B cell (primary cell): ENCODE results near the gene OR2T33. TPM values are rescaled to one million over a fixed set of nuclear protein-coding genes. Genes with fewer than 3 reads are reported as not detected.

Experiments used
- ATAC-seq: fragments of 200-7000 bp; cut with Tn5 transposase; one replicate; pipeline ENCODE4 v1.10.0; 2021; ENCODE audit warnings: low read depth, mild to moderate bottlenecking, moderate number of reproducible peaks, moderate library complexity
- CTCF ChIA-PET: fragments of 350-600 bp; sonication (Branson Sonifier 250); formaldehyde crosslinking; loops from one replicate; lab custom pipeline; 2021; ENCODE audit warnings: antibody characterized with exemption, inconsistent platforms; lab: Charles Lee
- POLR2A ChIA-PET: fragments of 350-600 bp; sonication (Branson Sonifier 250); formaldehyde crosslinking; loops from one replicate; lab custom pipeline; 2021; ENCODE audit warnings: antibody characterized with exemption; lab: Charles Lee
- DNase-seq: peaks from one replicate; pipeline ENCODE4 v3.0.0; 2013
- H2AFZ ChIP-seq: 2 replicates; pipeline ENCODE4 v1.6.1; 2012; ENCODE audit warnings: mild to moderate bottlenecking, low read depth, low read length; ENCODE audit not compliant: insufficient read depth, poor library complexity, severe bottlenecking
- H3K27ac ChIP-seq, 2 donors: 1 replicate in 1 of 2; 2 replicates in 1 of 2; pipeline ENCODE4 v1.5.1; 2012 to 2013; ENCODE audit warnings: low read length in 2 of 2, mild to moderate bottlenecking in 2 of 2, moderate library complexity in 1 of 2
- H3K27me3 ChIP-seq, 4 experiments: fragments of 200-600 bp in 1 of 4; sonication (generic) in 1 of 4; replicated peaks in 1 of 4; 1 replicate in 2 of 4; 2 replicates in 2 of 4; pipeline versions ENCODE4 v1.6.1 to v1.7.0; 2013 to 2016; ENCODE audit warnings: low read length in 3 of 4, mild to moderate bottlenecking in 2 of 4, mixed read lengths in 1 of 4, moderate library complexity in 1 of 4; ENCODE audit not compliant: insufficient read depth in 4 of 4, control insufficient read depth in 3 of 4; ENCODE audit errors: control extremely low read depth in 1 of 4
- H3K36me3 ChIP-seq, 2 experiments: replicated peaks in 1 of 2; 1 replicate in 1 of 2; 2 replicates in 1 of 2; pipeline versions ENCODE4 v1.6.1 to v1.7.1; 2013; ENCODE audit warnings: low read length in 1 of 2; ENCODE audit not compliant: insufficient read depth in 2 of 2, control insufficient read depth in 1 of 2; ENCODE audit errors: control extremely low read depth in 1 of 2, extremely low read depth in 1 of 2
- H3K4me1 ChIP-seq, 2 donors: fragments of 200-600 bp in 1 of 2; sonication (generic) in 1 of 2; 1 replicate in 1 of 2; 2 replicates in 1 of 2; pipeline versions ENCODE4 v1.5.1 to v1.6.1; 2013 to 2017; ENCODE audit warnings: low read length in 2 of 2; ENCODE audit not compliant: control insufficient read depth in 2 of 2, insufficient read depth in 2 of 2
- H3K4me2 ChIP-seq: replicated peaks from 2 replicates; pipeline ENCODE3; 2012; ENCODE audit warnings: mild to moderate bottlenecking, low read depth, low read length; ENCODE audit not compliant: poor library complexity, severe bottlenecking
- H3K4me3 ChIP-seq, 5 experiments: fragments of 200-600 bp in 1 of 5; sonication (generic) in 1 of 5; 1 replicate in 3 of 5; 2 replicates in 2 of 5; pipeline versions ENCODE4 v1.5.1 to v1.7.0; 2011 to 2016; ENCODE audit warnings: low read length in 4 of 5, mild to moderate bottlenecking in 4 of 5, low read depth in 2 of 5, control low read depth in 1 of 5, moderate library complexity in 1 of 5; ENCODE audit not compliant: insufficient read depth in 1 of 5; ENCODE audit errors: control extremely low read depth in 1 of 5, extremely low read depth in 1 of 5
- H3K79me2 ChIP-seq: fragments of 200-600 bp; sonication (generic); one replicate; pipeline ENCODE4 v1.6.0; 2016; ENCODE audit warnings: low read length; ENCODE audit not compliant: control insufficient read depth, insufficient read depth
- H3K9ac ChIP-seq: fragments of 200-600 bp; sonication (generic); 2 replicates; pipeline ENCODE4 v1.6.1; 2017; ENCODE audit warnings: mild to moderate bottlenecking, low read length, moderate library complexity
- H3K9me3 ChIP-seq, 3 donors: one replicate each; pipeline versions ENCODE4 v1.6.1 to v1.7.1; 2013; ENCODE audit warnings: low read length in 2 of 3; ENCODE audit not compliant: control insufficient read depth in 2 of 3, insufficient read depth in 1 of 3; ENCODE audit errors: control extremely low read depth in 1 of 3
- H4K20me1 ChIP-seq: 2 replicates; pipeline ENCODE4 v1.6.0; 2012; ENCODE audit warnings: mild to moderate bottlenecking, low read length; ENCODE audit not compliant: insufficient read depth, control insufficient read depth, poor library complexity, severe bottlenecking
- H3K27ac Mint-ChIP-seq: one replicate; pipeline ENCODE4 v1.8.0; 2021; ENCODE audit warnings: mixed read lengths
- H3K27me3 Mint-ChIP-seq: one replicate; pipeline ENCODE4 v1.8.0; 2021; ENCODE audit warnings: mixed read lengths
- H3K4me1 Mint-ChIP-seq: one replicate; pipeline ENCODE4 v1.8.0; 2021; ENCODE audit warnings: mixed read lengths
- H3K4me3 Mint-ChIP-seq: one replicate; pipeline ENCODE4 v1.8.0; 2021; ENCODE audit warnings: mixed read lengths
- H3K9me3 Mint-ChIP-seq: one replicate; pipeline ENCODE4 v1.8.0; 2022; ENCODE audit warnings: mixed read lengths; ENCODE audit not compliant: insufficient read depth
- EZH2 ChIP-seq: IDR thresholded peaks from 2 replicates; pipeline ENCODE4 v1.6.1; 2012; ENCODE audit warnings: borderline replicate concordance, low read depth, mild to moderate bottlenecking, moderate library complexity, low read length; ENCODE audit not compliant: insufficient read depth, poor library complexity, severe bottlenecking
- WGBS: methylation state at CpG from one replicate; pipeline ENCODE4 v1.1.5; 2013; ENCODE audit warnings: missing lambda C conversion rate; ENCODE audit not compliant: insufficient coverage; 5-methylcytosine and 5-hydroxymethylcytosine counted together
- intact Hi-C: fragments of 100-400 bp; cut with micrococcal nuclease; formaldehyde crosslinking; loops from one replicate; pipeline ENCODE4 v1.10.0; 2022
- polyA plus RNA-seq: library from polyadenylated mRNA; depleted of rRNA; stranded (reverse); fragments of >200 nt; gene quantifications from 2 replicates; pipeline ENCODE4 v1.2.3, GENCODE V29; 2012
- total RNA-seq, 2 donors: library from RNA; stranded (reverse); fragments of 120-200 nt in 1 of 2; gene quantifications; 1 replicate in 1 of 2; 2 replicates in 1 of 2; pipeline versions ENCODE4 v1.2.3 to v1.2.4, GENCODE V29; 2013 to 2022

OR2T33 gene
- total and polyA plus RNA-seq, 2 donors (not counting 1 experiment from before 2014, with no cell fraction given): not detected

DNA sequence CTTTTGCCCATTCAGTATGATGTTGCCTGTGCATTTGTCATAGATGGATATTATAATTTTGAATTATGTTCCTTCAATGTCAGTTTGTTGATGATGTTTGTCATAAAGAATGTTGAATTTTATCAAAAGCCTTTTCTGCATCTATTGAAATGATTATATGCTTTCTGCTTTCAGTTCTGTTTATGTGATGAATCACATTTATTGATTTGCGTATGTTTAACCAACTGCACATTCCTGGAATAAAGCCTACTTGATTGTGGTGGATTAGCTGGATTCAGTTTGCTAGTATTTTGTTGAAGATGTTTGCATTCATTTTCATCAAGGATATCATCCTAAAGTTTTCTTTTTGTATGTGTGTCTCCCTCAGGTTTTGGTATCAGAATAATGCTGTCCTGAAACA lies 52.2 kb downstream of the OR2T33 start:
- H3K27me3 Mint-ChIP-seq: no peaks in the 10 kb centered on the region
- H3K4me2 ChIP-seq: no peak overlapping the region
- intact Hi-C loops: no loop called here
- no peaks in the 10 kb centered on the region for H3K79me2 ChIP-seq
- no peak overlapping the region for H3K4me3 Mint-ChIP-seq
- H3K27ac ChIP-seq: no peak overlapping the region
- H3K9ac ChIP-seq: no peak overlapping the region
- no peaks in the 10 kb centered on the region for H3K27me3 ChIP-seq
- H3K4me3 ChIP-seq: no peak overlapping the region
- H2AFZ ChIP-seq: no peak overlapping the region
- peaks cover 5% of the 10 kb centered on the region for H3K9me3 Mint-ChIP-seq
- no peaks in the 10 kb centered on the region for H3K4me1 ChIP-seq
- H3K4me1 Mint-ChIP-seq: no peaks in the 10 kb centered on the region
- H3K9me3 ChIP-seq: peaks cover 0 to 7% (median 3%) of the 10 kb centered on the region in 3 donors
- no peak for DNase-seq
- ChIA-PET POLR2A (no interaction called here), CTCF (interaction anchor here (0.8 kb wide), 1 partner anchor 18 kb away, joined by 3 read pairs; no protein-coding TSS in a partner anchor)
- no CpG with 5 or more reads among the region's 1 CpG for WGBS
- ATAC-seq: no peak
- no peak overlapping the region for H3K27ac Mint-ChIP-seq
- no peaks in the 10 kb centered on the region for H3K36me3 ChIP-seq
- H4K20me1 ChIP-seq: no peaks in the 10 kb centered on the region
- TF ChIP-seq EZH2: no peak

Other genes with a start within 250 kb of the OR2T33 start
- gene OR2L2, start 247.9 kb downstream of the OR2T33 start, total RNA-seq: 0.44 and 0.52 TPM in 2 replicates
- gene OR2L2, start 247.9 kb downstream of the OR2T33 start, polyA plus RNA-seq: 0.72 and 1.7 TPM in 2 replicates
- 0.10 TPM in 1 of 2 replicates, not detected in the other for gene OR2L3, start 231.1 kb downstream of the OR2T33 start, total RNA-seq
- 0.17 and 0.42 TPM in 2 replicates for gene OR2L3, start 231.1 kb downstream of the OR2T33 start, polyA plus RNA-seq
- gene OR2L13, start 182.8 kb downstream of the OR2T33 start, total RNA-seq: not detected in 2 replicates
- 0.27 and 0.73 TPM in 2 replicates for gene OR2L13, start 182.8 kb downstream of the OR2T33 start, polyA plus RNA-seq
- gene OR2M5, start 132.8 kb downstream of the OR2T33 start, total RNA-seq: not detected in 2 replicates
- gene OR2M5, start 132.8 kb downstream of the OR2T33 start, polyA plus RNA-seq: not detected in 2 replicates
- not detected in 2 replicates for gene OR2M2, start 103.2 kb downstream of the OR2T33 start, total RNA-seq
- not detected in 2 replicates for gene OR2M2, start 103.2 kb downstream of the OR2T33 start, polyA plus RNA-seq
- gene OR2M3, start 80.7 kb downstream of the OR2T33 start, total RNA-seq: not detected in 2 replicates
- not detected in 2 replicates for gene OR2M3, start 80.7 kb downstream of the OR2T33 start, polyA plus RNA-seq
- not detected in 2 replicates for gene OR2M4, start 46.6 kb downstream of the OR2T33 start, total RNA-seq
- gene OR2M4, start 46.6 kb downstream of the OR2T33 start, polyA plus RNA-seq: 0.01 TPM in 1 of 2 replicates, not detected in the other
- not detected in 2 replicates for gene OR2T12, start 25.4 kb upstream of the OR2T33 start, total RNA-seq
- not detected in 2 replicates for gene OR2T12, start 25.4 kb upstream of the OR2T33 start, polyA plus RNA-seq
- gene OR2M7, start 46.6 kb upstream of the OR2T33 start, total RNA-seq: not detected in 2 replicates
- not detected in 2 replicates for gene OR2M7, start 46.6 kb upstream of the OR2T33 start, polyA plus RNA-seq
- gene OR14C36, start 70.8 kb upstream of the OR2T33 start, total RNA-seq: not detected in 2 replicates
- gene OR14C36, start 70.8 kb upstream of the OR2T33 start, polyA plus RNA-seq: not detected in 2 replicates
- gene OR2T4, start 83.7 kb upstream of the OR2T33 start, total RNA-seq: not detected in 2 replicates
- gene OR2T4, start 83.7 kb upstream of the OR2T33 start, polyA plus RNA-seq: not detected in 2 replicates
- not detected in 2 replicates for gene OR2T6, start 97.8 kb upstream of the OR2T33 start, total RNA-seq
- not detected in 2 replicates for gene OR2T6, start 97.8 kb upstream of the OR2T33 start, polyA plus RNA-seq
- gene OR2T1, start 125.1 kb upstream of the OR2T33 start, total RNA-seq: not detected in 2 replicates
- gene OR2T1, start 125.1 kb upstream of the OR2T33 start, polyA plus RNA-seq: not detected in 2 replicates
- 3.9 and 4.4 TPM in 2 replicates for gene OR2T2, start 167.7 kb upstream of the OR2T33 start, total RNA-seq
- gene OR2T2, start 167.7 kb upstream of the OR2T33 start, polyA plus RNA-seq: 0.19 and 0.48 TPM in 2 replicates
- 1.4 and 1.8 TPM in 2 replicates for gene OR2T3, start 195.4 kb upstream of the OR2T33 start, total RNA-seq
- gene OR2T3, start 195.4 kb upstream of the OR2T33 start, polyA plus RNA-seq: 0.89 and 1.2 TPM in 2 replicates
- 0.44 TPM in 1 of 2 replicates, not detected in the other for gene OR2T5, start 210.6 kb upstream of the OR2T33 start, total RNA-seq
- gene OR2T5, start 210.6 kb upstream of the OR2T33 start, polyA plus RNA-seq: 0.16 TPM in 1 of 2 replicates, not detected in the other
- gene OR2G6, start 230.1 kb upstream of the OR2T33 start, total RNA-seq: 1.7 and 1.8 TPM in 2 replicates
- 0.03 and 0.24 TPM in 2 replicates for gene OR2G6, start 230.1 kb upstream of the OR2T33 start, polyA plus RNA-seq